ENCODE results near the gene SPIN2B. TPM values are rescaled to one million over a fixed set of nuclear protein-coding genes. Genes with fewer than 3 reads are reported as not detected.
"Not testable (repeated sequence)": the region's sequence is repeated elsewhere in the genome, so short reads cannot be mapped to it uniquely, and the experiment has no call there.

Gene SPIN2B
- total and polyA plus RNA-seq, 4 donors: 4.5 to 13.3 (median 8.0) TPM

GRCh38 chrX:57132046-57132445 is 10.7 kb upstream of the SPIN2B start:
- no peak for ATAC-seq (ENCODE audit: insufficient read depth, low FRiP score)
- no peaks in the 10 kb centered on the region for H3K4me1 ChIP-seq (ENCODE audit: control insufficient read depth in 5 of 5, insufficient read depth in 5 of 5, low read length in 5 of 5)
- H3K9me3 ChIP-seq (ENCODE audit: control insufficient read depth in 4 of 4, insufficient read depth in 3 of 4, low read length in 3 of 4): peaks cover 0 to under 1% (median 0%) of the 10 kb centered on the region in 4 donors
- no peak overlapping the region for H3K4me3 ChIP-seq
- H3K9ac ChIP-seq (ENCODE audit: insufficient read depth in 1 of 2, low read length in 2 of 2): no peak overlapping the region
- DNase-seq: no peak
- 81 to 93% methylated on average over 7 of the region's 7 CpGs for WGBS, 2 donors
- no peaks in the 10 kb centered on the region for H3K27me3 ChIP-seq (ENCODE audit: control insufficient read depth in 3 of 3, insufficient read depth in 3 of 3, low read length in 2 of 3)
- H3K27ac ChIP-seq (ENCODE audit: low read depth in 1 of 2, low read length in 1 of 2): no peak overlapping the region
- TF ChIP-seq, protein P1, sequence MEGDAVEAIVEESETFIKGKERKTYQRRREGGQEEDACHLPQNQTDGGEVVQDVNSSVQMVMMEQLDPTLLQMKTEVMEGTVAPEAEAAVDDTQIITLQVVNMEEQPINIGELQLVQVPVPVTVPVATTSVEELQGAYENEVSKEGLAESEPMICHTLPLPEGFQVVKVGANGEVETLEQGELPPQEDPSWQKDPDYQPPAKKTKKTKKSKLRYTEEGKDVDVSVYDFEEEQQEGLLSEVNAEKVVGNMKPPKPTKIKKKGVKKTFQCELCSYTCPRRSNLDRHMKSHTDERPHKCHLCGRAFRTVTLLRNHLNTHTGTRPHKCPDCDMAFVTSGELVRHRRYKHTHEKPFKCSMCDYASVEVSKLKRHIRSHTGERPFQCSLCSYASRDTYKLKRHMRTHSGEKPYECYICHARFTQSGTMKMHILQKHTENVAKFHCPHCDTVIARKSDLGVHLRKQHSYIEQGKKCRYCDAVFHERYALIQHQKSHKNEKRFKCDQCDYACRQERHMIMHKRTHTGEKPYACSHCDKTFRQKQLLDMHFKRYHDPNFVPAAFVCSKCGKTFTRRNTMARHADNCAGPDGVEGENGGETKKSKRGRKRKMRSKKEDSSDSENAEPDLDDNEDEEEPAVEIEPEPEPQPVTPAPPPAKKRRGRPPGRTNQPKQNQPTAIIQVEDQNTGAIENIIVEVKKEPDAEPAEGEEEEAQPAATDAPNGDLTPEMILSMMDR (IDR thresholded peaks at IDR 0.05; ENCODE audit: control extremely low read depth, extremely low read depth): no peak
- H3K36me3 ChIP-seq (ENCODE audit: control insufficient read depth in 4 of 4, insufficient read depth in 4 of 4, low read length in 4 of 4): no peaks in the 10 kb centered on the region

DNA sequence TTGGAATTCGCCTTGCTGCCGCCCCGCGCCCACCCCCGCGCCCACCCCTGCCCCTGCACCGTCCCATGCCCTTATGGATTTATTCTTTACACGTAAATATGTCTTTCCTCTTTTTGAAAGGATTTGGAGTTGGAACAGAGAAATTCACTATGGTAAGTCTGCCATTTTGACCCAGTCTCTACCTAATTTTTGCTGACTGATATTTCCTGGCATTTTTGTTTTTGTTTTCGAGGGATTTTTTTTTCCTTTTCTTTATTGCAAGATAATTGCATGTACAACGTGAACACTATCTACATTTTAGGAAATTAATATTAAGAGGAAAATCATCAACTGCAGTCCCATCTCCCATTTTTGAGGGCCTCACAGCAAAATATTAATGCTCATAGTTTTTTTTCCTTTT is 468 bp upstream of the SPIN2B start:
- Histone ChIP-seq H3K27ac (ENCODE audit: low read depth in 1 of 2, low read length in 1 of 2) (peak overlapping the region in 1 of 2 donors; percentile 84), H3K9me3 (ENCODE audit: control insufficient read depth in 4 of 4, insufficient read depth in 3 of 4, low read length in 3 of 4) (peaks cover 0 to 5% (median 0%) of the 10 kb centered on the region in 4 donors), H3K36me3 (ENCODE audit: control insufficient read depth in 4 of 4, insufficient read depth in 4 of 4, low read length in 4 of 4) (peaks cover 0 to 4% (median under 1%) of the 10 kb centered on the region in 4 donors), H3K27me3 (ENCODE audit: control insufficient read depth in 3 of 3, insufficient read depth in 3 of 3, low read length in 2 of 3) (no peaks in the 10 kb centered on the region), H3K9ac (ENCODE audit: insufficient read depth in 1 of 2, low read length in 2 of 2) (no peak overlapping the region), H3K4me3 (peak overlapping the region; percentile 53), H3K4me1 (ENCODE audit: control insufficient read depth in 5 of 5, insufficient read depth in 5 of 5, low read length in 5 of 5) (no peaks in the 10 kb centered on the region)
- ATAC-seq (ENCODE audit: insufficient read depth, low FRiP score): no peak
- DNase-seq: peak in 1 of 3 donors; percentile 11
- 1 to 35% methylated on average over 10 of the region's 10 CpGs for WGBS, 2 donors
- TF ChIP-seq, protein P1 (IDR thresholded peaks at IDR 0.05; ENCODE audit: control extremely low read depth, extremely low read depth): no peak

- Histone ChIP-seq H3K4me3 (peak overlapping the region; percentile 53), H3K27ac (ENCODE audit: low read depth in 1 of 2, low read length in 1 of 2) (peak overlapping the region; percentile 69 to 84), H3K9ac (ENCODE audit: insufficient read depth in 1 of 2, low read length in 2 of 2) (peak overlapping the region in 1 of 2 donors; percentile 61)
- 0 to 25% methylated on average over 4 to 10 of the region's 12 CpGs for WGBS, 2 donors
- not testable (repeated sequence) for H3K9me3 ChIP-seq (ENCODE audit: control insufficient read depth in 4 of 4, insufficient read depth in 3 of 4, low read length in 3 of 4); H3K4me1 ChIP-seq (ENCODE audit: control insufficient read depth in 5 of 5, insufficient read depth in 5 of 5, low read length in 5 of 5); ATAC-seq (ENCODE audit: insufficient read depth, low FRiP score); H3K27me3 ChIP-seq (ENCODE audit: control insufficient read depth in 3 of 3, insufficient read depth in 3 of 3, low read length in 2 of 3); H3K36me3 ChIP-seq (ENCODE audit: control insufficient read depth in 4 of 4, insufficient read depth in 4 of 4, low read length in 4 of 4)
- DNase-seq: peak; percentile 13 to 15 (median 14)
Measured at GRCh38 chrX:57120619-57121161, 658 bp downstream of the SPIN2B start.

- peaks cover 0 to 4% (median under 1%) of the 10 kb centered on the region in 4 donors for H3K36me3 ChIP-seq (ENCODE audit: control insufficient read depth in 4 of 4, insufficient read depth in 4 of 4, low read length in 4 of 4)
- 84 to 93% methylated on average over 1 of the region's 1 CpG for WGBS, 2 donors
Measured at GRCh38 chrX:57119416-57119815, 1.9 kb downstream of the SPIN2B start.

DNA sequence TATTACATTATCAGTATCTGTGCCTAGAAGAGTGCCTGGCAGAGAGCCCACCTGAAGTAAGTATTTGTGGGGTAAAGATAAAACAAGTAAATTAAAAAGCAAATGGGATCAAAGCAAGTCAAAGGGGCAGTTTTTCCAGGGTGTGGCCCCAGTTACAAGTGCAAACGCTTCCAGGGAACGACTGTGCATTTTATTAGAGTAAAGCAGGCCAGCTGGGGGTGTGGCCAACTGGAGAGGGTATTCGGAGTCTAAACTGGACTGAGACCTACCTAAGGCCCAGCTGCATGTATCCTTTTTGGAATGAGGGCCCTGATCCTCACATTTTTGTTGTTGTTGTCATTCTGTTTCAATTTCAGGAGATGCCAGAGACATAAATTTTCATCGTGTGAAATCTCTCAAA is 3.8 kb downstream of the SPIN2B start:
- H3K9ac ChIP-seq (ENCODE audit: insufficient read depth in 1 of 2, low read length in 2 of 2); H3K27me3 ChIP-seq (ENCODE audit: control insufficient read depth in 3 of 3, insufficient read depth in 3 of 3, low read length in 2 of 3); DNase-seq; H3K4me1 ChIP-seq (ENCODE audit: control insufficient read depth in 5 of 5, insufficient read depth in 5 of 5, low read length in 5 of 5); H3K4me3 ChIP-seq; H3K9me3 ChIP-seq (ENCODE audit: control insufficient read depth in 4 of 4, insufficient read depth in 3 of 4, low read length in 3 of 4); H3K36me3 ChIP-seq (ENCODE audit: control insufficient read depth in 4 of 4, insufficient read depth in 4 of 4, low read length in 4 of 4); H3K27ac ChIP-seq (ENCODE audit: low read depth in 1 of 2, low read length in 1 of 2); ATAC-seq (ENCODE audit: insufficient read depth, low FRiP score): not testable (repeated sequence)
- 31 to 87% methylated on average over 4 of the region's 4 CpGs for whole genome bisulfite sequencing, 2 donors

More at GRCh38 chrX:57119416-57119815, 1.9 kb downstream of the SPIN2B start:
- H3K9ac ChIP-seq (ENCODE audit: insufficient read depth in 1 of 2, low read length in 2 of 2): no peak overlapping the region
- no peak overlapping the region for H3K4me3 ChIP-seq
- H3K9me3 ChIP-seq (ENCODE audit: control insufficient read depth in 4 of 4, insufficient read depth in 3 of 4, low read length in 3 of 4): peaks cover 0 to 5% (median 0%) of the 10 kb centered on the region in 4 donors
- peaks cover 0 to 5% (median 0%) of the 10 kb centered on the region in 3 donors for H3K27me3 ChIP-seq (ENCODE audit: control insufficient read depth in 3 of 3, insufficient read depth in 3 of 3, low read length in 2 of 3)
- DNase-seq: no peak
- no peak overlapping the region for H3K27ac ChIP-seq (ENCODE audit: low read depth in 1 of 2, low read length in 1 of 2)
- H3K4me1 ChIP-seq (ENCODE audit: control insufficient read depth in 5 of 5, insufficient read depth in 5 of 5, low read length in 5 of 5): no peaks in the 10 kb centered on the region
- no peak for ATAC-seq (ENCODE audit: insufficient read depth, low FRiP score)
- TF ChIP-seq, protein P1 (IDR thresholded peaks at IDR 0.05; ENCODE audit: control extremely low read depth, extremely low read depth): no peak
